HG03060 (cell line): ENCODE results near the gene ATG2B.
"Not testable (repeated sequence)": the region's sequence is repeated elsewhere in the genome, so short reads cannot be mapped to it uniquely, and the experiment has no call there.

Experiments
- ATAC-seq: cut with Tn5 transposase; IDR thresholded peaks from one replicate; pipeline ENCODE4 v1.9.1; 2021; ENCODE audit warnings: low read depth, moderate number of reproducible peaks; ENCODE audit not compliant: unreplicated experiment

Gene ATG2B

DNA sequence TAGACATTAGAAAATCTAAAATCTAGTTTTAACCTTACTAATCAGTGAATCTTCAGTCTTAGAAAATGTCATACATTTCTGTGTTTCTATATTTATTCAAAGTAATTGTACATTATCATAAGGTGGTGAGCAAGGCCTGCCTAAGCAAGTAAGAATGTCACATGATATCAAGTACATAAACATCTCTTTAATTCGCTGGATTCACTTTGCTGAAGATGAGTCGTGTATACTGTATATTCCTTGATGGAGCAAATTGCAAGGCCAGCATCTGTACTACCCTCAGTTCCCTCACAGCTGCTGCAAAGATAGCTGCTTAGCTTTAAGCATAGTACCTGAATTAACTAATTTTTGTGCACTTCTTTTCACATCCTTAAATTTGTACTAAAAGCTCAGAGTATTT is 20.3 kb upstream of the ATG2B start:
- ATAC-seq, result no peak

- peak; percentile 83 for ATAC-seq
Measured at GRCh38 chr14:96380735-96381134, 17.6 kb upstream of the ATG2B start.

- ATAC-seq, result no peak
Measured at GRCh38 chr14:96376093-96376492, 13.0 kb upstream of the ATG2B start.

DNA sequence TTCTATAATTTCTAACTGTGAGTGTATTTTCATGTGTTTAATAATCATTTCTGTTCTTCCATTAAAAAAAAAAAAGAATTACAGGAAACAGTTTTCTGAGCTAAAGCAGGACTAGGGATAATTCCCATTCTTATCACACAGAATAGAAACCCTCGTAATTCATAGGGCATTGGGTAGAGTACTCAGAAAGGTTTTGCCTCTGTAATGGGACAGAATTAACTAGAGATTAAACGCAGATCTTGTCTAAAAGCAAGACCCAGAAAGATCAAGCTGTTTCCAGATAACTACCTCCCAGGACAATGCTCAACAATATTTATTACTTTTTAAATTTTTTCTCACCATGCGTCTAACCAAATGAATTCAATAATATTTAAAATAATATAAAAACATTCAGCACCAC is 10.4 kb upstream of the ATG2B start:
- ATAC-seq, result no peak

DNA sequence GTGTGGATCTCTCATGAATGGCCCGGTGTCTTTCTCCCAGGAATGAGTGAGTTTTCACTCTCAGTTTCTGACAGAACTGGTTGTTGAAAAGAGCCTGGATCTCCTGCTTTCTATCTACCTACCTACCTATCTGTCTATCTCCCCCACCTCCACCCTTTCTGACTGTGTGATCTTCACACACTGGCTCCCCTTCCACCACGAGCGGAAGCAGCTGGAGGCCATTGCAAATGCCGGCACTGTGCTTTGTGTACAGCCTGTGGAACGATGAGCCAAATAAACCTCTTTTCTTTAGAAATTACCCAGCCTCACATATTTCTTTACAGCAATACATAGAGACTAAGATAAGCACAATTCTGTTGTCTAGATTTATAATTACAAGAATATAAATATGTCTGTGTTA is 7.4 kb upstream of the ATG2B start:
- no peak for ATAC-seq

- no peak for ATAC-seq
Measured at GRCh38 chr14:96368534-96368933, 5.4 kb upstream of the ATG2B start.

- no peak for ATAC-seq
Measured at GRCh38 chr14:96364962-96365361, 1.8 kb upstream of the ATG2B start.

GRCh38 chr14:96363751-96364336 is 703 bp upstream of the ATG2B start:
- peak; percentile 4 for ATAC-seq

- ATAC-seq, result no peak
Measured at GRCh38 chr14:96362071-96362964, 823 bp downstream of the ATG2B start.

DNA sequence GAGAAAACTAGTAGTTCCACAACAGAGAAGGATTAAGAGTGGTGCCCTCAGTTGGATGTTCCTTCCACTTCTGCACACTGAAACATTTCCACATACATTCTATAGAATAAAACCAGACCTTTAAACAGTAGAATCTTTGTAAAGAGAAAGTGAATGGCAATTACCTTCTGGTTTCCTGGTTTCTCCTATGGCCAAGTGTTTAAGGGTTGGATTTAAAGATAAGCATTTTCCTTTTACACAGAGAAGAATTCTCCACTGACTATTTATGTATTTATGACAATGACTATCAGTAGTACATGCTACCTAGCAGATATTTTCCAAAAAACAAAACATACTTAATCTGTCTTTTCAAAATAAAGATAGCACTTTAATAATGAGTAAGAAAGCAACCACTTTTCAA is 3.2 kb downstream of the ATG2B start:
- ATAC-seq, result no peak

DNA sequence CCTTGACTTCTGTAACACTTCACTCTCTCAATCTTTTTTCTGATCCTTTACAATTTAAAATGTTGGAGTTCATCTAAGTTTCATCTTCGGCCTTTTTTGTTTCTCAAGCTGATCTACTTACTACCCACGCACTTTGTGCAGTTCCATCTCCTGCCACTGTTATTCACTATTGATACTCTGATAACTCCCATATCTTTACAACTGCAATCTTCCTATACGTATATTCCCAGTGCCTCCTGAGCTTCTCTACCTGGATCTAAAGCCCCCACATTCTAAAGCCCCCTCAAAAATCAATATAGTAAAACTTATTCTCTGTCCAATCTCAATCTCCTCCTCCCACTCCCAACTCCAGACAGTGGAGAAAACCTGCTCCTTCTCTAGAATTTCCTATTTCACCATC is 5.9 kb downstream of the ATG2B start:
- no peak for ATAC-seq

GRCh38 chr14:96354246-96354645 is 8.9 kb downstream of the ATG2B start:
- no peak for ATAC-seq

- no peak for ATAC-seq
Measured at GRCh38 chr14:96352708-96353107, 10.4 kb downstream of the ATG2B start.

- ATAC-seq, result no peak
Measured at GRCh38 chr14:96351986-96352385, 11.2 kb downstream of the ATG2B start.

DNA sequence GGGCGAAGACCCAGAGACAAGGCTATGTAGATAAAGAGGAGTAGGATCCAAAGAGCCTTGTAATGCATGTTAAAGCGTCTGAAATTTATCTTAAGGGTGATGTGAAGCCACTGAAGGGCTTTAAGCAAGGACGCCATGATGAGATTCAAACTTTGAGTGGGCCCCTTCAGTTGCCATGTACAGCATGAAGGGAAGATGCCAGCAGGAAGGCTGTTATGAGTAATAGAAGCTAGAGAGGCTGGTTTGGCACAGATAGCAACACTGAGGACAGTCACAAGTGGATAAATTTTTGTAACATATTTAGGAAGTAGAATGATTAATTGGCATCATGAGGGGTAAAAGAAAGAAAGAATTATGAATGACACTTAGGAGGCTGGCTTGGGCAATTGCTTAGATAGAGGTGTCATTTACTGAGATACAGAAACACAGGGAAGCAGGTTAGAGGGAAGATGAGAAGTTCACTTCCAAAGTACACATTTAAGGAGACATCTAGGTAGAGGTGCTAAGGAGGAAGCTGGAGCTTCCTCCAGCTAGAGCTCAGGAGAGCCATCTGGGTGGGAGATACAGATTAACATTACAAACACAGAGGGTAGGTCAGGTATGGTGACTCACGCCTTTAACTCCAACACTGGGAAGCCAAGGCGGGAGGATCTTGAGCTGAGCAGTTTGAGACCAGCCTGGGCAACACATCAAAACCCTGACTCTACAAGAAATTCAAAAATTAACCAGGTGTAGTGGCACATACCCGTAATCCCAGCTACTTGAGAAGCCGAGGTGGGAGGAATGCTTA is 13.7 kb downstream of the ATG2B start:
- no peak for ATAC-seq

DNA sequence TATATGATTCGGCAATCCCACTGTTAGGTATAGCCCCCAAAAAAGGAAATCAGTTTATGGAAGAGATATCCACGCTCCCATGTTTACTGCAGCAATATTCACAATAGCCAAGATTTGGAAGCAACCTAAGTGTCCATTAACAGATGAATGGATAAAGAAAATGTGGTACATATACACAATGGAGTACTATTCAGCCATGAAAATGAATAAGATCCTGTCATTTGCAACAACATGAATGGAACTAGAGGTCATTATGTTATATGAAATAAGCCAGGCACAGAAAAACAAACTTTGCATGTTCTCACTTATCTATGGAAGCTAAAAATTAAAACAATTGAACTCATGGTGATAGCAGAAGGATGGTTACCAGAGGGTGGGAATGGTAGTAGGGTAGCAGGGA is 15.2 kb downstream of the ATG2B start:
- not testable (repeated sequence) for ATAC-seq

DNA sequence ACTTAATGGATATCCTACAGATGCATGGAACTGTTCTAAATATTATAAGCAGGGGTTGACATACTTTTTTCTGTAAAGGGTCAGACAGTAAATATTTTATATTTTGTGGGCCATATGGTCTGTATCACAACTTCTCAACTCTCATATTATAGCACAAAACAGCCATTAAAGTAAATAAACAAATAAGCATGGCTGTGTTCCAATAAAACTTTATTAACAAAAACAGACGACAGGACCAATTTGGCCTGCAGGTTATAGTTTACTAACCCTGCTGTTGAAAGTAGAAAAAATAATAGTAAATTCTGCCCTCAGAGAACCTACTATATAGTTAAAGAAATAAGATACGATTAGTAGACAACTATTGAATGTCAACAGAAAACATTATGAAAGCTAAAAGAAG is 17.5 kb downstream of the ATG2B start:
- ATAC-seq, result no peak

DNA sequence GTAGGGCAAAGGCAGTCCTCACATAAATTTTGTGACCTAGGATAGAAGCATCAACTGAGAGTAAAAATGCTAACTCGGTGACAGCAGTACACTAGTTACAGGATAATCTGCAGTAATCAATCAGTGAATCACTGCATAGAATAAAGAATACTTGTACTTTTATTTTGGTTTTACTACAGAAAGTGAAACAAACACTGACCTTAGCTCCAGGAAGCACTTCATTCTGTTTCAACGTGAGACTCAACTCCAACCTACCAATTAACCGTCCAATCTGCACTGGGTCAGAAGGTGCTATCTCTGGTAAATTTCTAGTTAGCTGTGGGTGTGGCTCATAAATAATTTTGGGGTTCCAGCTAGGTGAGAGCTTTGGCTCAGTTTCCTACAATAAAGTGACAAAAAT is 21.8 kb downstream of the ATG2B start:
- ATAC-seq, result no peak

- no peak for ATAC-seq
Measured at GRCh38 chr14:96338551-96338950, 24.6 kb downstream of the ATG2B start.

- no peak for ATAC-seq
Measured at GRCh38 chr14:96324219-96324618, 38.9 kb downstream of the ATG2B start.

- no peak for ATAC-seq
Measured at GRCh38 chr14:96320605-96321004, 42.5 kb downstream of the ATG2B start.
